Body of pancreas (tissue), 4 donors: ENCODE measurements around the gene DBNL. TPM values are rescaled to one million over a fixed set of nuclear protein-coding genes. Genes with fewer than 3 reads are reported as not detected.
A peak's percentile ranks its signal among the peaks of the same experiment; 100 is the strongest.

ENCODE experiments used
- ATAC-seq: fragments of 150-250 bp; one replicate; pipeline ENCODE4 v1.9.1; 2016
- DNase-seq, 4 donors: peaks; one replicate each; pipeline ENCODE4 v3.0.0-alpha.2; 2019
- H3K27ac ChIP-seq, 4 donors: fragments of 200-600 bp; sonication (generic); 1 replicate in 3 of 4; 2 replicates in 1 of 4; pipeline versions ENCODE4 v1.5.1 to v1.6.1; 2016 to 2019; ENCODE audit warnings: mild to moderate bottlenecking in 1 of 4, mixed read lengths in 1 of 4, moderate library complexity in 1 of 4
- H3K27me3 ChIP-seq, 2 donors: fragments of 200-600 bp; sonication (generic); one replicate each; pipeline ENCODE4 v1.6.0; 2016; ENCODE audit warnings: mild to moderate bottlenecking in 1 of 2
- H3K36me3 ChIP-seq, 2 donors: fragments of 200-600 bp; sonication (generic); replicated peaks in 1 of 2; 2 replicates each; pipeline ENCODE4 v1.5.1; 2016; ENCODE audit warnings: low read depth in 2 of 2; ENCODE audit not compliant: insufficient read depth in 1 of 2
- H3K4me1 ChIP-seq: fragments of 200-600 bp; sonication (generic); one replicate; pipeline ENCODE4 v1.6.0; 2016
- H3K4me3 ChIP-seq, 2 donors: fragments of 200-600 bp; sonication (generic); 1 replicate in 1 of 2; 2 replicates in 1 of 2; pipeline ENCODE4 v1.5.1; 2016 to 2019
- H3K9me3 ChIP-seq, 3 donors: fragments of 200-600 bp; sonication (generic); 1 replicate in 2 of 3; 2 replicates in 1 of 3; pipeline ENCODE4 v1.5.1; 2016
- POLR2A ChIP-seq, 3 donors: fragments of 450-650 bp; IDR thresholded peaks; one replicate each; pipeline ENCODE4 v1.6.1; 2016; ENCODE audit warnings: antibody characterized with exemption in 3 of 3, mild to moderate bottlenecking in 2 of 3
- WGBS, 2 donors: methylation state at CpG; one replicate each; pipeline ENCODE4 v1.1.5; 2017; 5-methylcytosine and 5-hydroxymethylcytosine counted together
- intact Hi-C: fragments of 100-400 bp; cut with DNase I; formaldehyde crosslinking; loops from one replicate; pipeline ENCODE4 v1.15.1; 2023
- total RNA-seq, 2 donors: library from RNA; depleted of rRNA; stranded (reverse); fragments of >200 nt; gene quantifications; one replicate each; pipeline ENCODE4 v1.1.0, GENCODE V29; 2016
- TF ChIP-seq, protein P1 (sequence below), 7 experiments: fragments of 450-650 bp in 4 of 7; fragments of 200-600 bp in 3 of 7; sonication (generic) in 3 of 7; IDR thresholded peaks; one replicate each; pipeline ENCODE4 v1.5.1; 2016 to 2019; ENCODE audit warnings: antibody characterized with exemption in 7 of 7

The DBNL gene
- total RNA-seq, 2 donors from 2014 or later: 62.0 to 96.6 TPM

GRCh38 chr7:44057849-44058758, 13.6 kb downstream of the DBNL start:
- intact Hi-C loops: no loop called here
- Histone ChIP-seq H3K27ac (no peak overlapping the region), H3K36me3 (peaks cover 20 to 48% of the 10 kb centered on the region in 2 donors), H3K9me3 (no peaks in the 10 kb centered on the region), H3K4me1 (no peaks in the 10 kb centered on the region), H3K27me3 (no peaks in the 10 kb centered on the region), H3K4me3 (no peak overlapping the region)
- ATAC-seq (no peak), DNase-seq (peak in 2 of 4 donors; percentile 2 to 9)
- no peak for TF ChIP-seq POLR2A (IDR thresholded peaks at IDR 0.05)
- TF ChIP-seq, protein P1, sequence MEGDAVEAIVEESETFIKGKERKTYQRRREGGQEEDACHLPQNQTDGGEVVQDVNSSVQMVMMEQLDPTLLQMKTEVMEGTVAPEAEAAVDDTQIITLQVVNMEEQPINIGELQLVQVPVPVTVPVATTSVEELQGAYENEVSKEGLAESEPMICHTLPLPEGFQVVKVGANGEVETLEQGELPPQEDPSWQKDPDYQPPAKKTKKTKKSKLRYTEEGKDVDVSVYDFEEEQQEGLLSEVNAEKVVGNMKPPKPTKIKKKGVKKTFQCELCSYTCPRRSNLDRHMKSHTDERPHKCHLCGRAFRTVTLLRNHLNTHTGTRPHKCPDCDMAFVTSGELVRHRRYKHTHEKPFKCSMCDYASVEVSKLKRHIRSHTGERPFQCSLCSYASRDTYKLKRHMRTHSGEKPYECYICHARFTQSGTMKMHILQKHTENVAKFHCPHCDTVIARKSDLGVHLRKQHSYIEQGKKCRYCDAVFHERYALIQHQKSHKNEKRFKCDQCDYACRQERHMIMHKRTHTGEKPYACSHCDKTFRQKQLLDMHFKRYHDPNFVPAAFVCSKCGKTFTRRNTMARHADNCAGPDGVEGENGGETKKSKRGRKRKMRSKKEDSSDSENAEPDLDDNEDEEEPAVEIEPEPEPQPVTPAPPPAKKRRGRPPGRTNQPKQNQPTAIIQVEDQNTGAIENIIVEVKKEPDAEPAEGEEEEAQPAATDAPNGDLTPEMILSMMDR (IDR thresholded peaks at IDR 0.05): no peak
- whole genome bisulfite sequencing, 2 donors: 90% methylated on average over 22 to 30 of the region's 30 CpGs

GRCh38 chr7:44058759-44059218, 14.3 kb downstream of the DBNL start:
- intact Hi-C loops: no loop called here
- ATAC-seq (no peak), DNase-seq (peak in 1 of 4 donors; percentile 1)
- no peak for TF ChIP-seq POLR2A (IDR thresholded peaks at IDR 0.05)
- TF ChIP-seq, protein P1 (IDR thresholded peaks at IDR 0.05): no peak
- Histone ChIP-seq H3K27me3 (no peaks in the 10 kb centered on the region), H3K27ac (no peak overlapping the region), H3K36me3 (peaks cover 20 to 48% of the 10 kb centered on the region in 2 donors), H3K9me3 (no peaks in the 10 kb centered on the region), H3K4me3 (no peak overlapping the region), H3K4me1 (no peaks in the 10 kb centered on the region)
- 90 to 92% methylated on average over 7 of the region's 7 CpGs for WGBS, 2 donors

DNA sequence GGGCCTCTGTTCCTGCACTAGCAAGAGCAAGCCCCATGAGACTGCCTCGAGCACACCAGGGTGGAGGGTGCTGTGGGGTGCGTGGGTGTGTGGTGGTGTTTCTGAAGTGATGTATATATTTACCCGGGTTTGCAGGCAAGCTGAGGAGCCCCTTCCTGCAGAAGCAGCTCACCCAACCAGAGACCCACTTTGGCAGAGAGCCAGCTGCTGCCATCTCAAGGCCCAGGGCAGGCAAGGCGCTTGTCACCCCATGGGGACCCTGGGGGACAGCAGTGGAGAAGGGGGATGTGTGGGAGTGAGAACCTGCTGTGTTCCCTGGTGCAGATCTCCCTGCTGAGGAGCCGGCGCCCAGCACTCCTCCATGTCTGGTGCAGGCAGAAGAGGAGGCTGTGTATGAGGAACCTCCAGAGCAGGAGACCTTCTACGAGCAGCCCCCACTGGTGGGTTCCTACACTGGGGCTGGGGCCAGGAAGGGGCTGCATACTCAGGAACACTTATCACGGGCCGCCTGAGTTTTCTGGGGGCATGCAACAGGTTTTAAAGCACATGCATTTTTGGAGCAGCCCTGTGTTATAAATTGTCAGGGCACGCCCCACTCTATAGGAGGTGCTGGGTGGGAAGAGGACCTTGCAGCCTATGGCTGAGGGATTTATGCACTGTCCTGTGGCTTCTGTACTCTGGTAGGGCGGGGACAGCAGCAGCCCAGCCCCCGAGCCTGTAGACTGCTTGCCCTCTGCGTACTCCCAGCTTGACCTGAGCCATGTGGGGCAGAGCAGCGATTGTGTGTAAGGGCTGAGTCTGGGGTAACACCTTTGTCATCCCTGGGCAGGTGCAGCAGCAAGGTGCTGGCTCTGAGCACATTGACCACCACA, 15.0 kb downstream of the DBNL start:
- no peak overlapping the region for H3K27ac ChIP-seq
- H3K4me3 ChIP-seq: no peak overlapping the region
- H3K9me3 ChIP-seq: no peaks in the 10 kb centered on the region
- peaks cover 5% of the 10 kb centered on the region for H3K4me1 ChIP-seq
- WGBS, 2 donors: 85 to 87% methylated on average over 4 to 14 of the region's 14 CpGs
- ATAC-seq (no peak), DNase-seq (peak in 3 of 4 donors; percentile 6 to 12 (median 9))
- TF ChIP-seq, protein P1 (IDR thresholded peaks at IDR 0.05): no peak
- TF ChIP-seq POLR2A (IDR thresholded peaks at IDR 0.05): no peak
- H3K36me3 ChIP-seq: peaks cover 20 to 48% of the 10 kb centered on the region in 2 donors
- intact Hi-C loops: no loop called here
- no peaks in the 10 kb centered on the region for H3K27me3 ChIP-seq

DNA sequence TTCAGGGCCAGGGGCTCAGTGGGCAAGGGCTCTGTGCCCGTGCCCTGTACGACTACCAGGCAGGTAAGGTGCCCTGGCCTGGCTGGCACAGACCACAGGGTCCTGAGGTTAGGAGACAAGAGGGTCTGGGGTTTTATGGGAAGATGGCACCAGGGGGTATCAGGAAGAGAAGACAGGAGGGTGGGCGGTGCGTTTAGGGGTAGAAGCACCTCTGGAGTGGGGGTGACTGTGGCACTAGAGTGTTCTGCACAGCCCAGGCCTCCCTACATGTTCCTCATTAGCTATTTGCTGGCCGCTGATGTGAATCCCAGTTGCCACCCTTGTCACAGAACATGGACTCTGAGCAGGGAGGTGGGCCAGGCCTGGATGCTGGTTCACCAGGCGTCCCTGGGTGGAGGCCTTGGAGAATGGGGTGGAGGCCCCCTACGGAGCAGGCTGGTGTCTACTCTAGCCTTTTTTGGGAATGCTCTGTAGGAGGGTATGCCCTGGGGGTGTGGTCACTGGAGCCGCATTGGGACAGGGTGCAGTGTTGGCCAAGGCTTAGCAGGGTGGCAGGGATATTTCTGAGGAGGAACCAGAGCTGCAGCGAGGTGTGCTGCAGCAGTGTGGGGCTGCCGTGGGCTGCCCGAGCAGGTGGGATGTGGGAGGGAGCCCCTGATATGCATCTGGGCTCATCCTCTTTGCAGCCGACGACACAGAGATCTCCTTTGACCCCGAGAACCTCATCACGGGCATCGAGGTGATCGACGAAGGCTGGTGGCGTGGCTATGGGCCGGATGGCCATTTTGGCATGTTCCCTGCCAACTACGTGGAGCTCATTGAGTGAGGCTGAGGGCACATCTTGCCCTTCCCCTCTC, 15.8 kb downstream of the DBNL start:
- 92 to 95% methylated on average over 6 to 21 of the region's 21 CpGs for WGBS, 2 donors
- intact Hi-C loops: no loop called here
- Histone ChIP-seq H3K36me3 (peaks cover 20 to 44% of the 10 kb centered on the region in 2 donors), H3K4me1 (peaks cover 14% of the 10 kb centered on the region), H3K27ac (no peak overlapping the region), H3K9me3 (no peaks in the 10 kb centered on the region), H3K4me3 (no peak overlapping the region), H3K27me3 (no peaks in the 10 kb centered on the region)
- TF ChIP-seq, protein P1 (IDR thresholded peaks at IDR 0.05): no peak
- TF ChIP-seq POLR2A (IDR thresholded peaks at IDR 0.05): no peak
- ATAC-seq (no peak), DNase-seq (peak in 2 of 4 donors; percentile 3 to 8)
